ENCODE measurements around the gene SPOCD1. TPM values are rescaled to one million over a fixed set of nuclear protein-coding genes. Genes with fewer than 3 reads are reported as not detected.

Gene SPOCD1
- total RNA-seq, result 1 to 10 TPM; 1.2 to 5.0 (median 4.1) TPM
- polyA plus RNA-seq, result 1 to 10 TPM in 2 of 3 donors, under 1 TPM in 1; 0.74 to 2.0 (median 1.4) TPM
- long read RNA-seq, donor 1, result 0 reads
- long read RNA-seq, donor 2, result 0 reads

DNA sequence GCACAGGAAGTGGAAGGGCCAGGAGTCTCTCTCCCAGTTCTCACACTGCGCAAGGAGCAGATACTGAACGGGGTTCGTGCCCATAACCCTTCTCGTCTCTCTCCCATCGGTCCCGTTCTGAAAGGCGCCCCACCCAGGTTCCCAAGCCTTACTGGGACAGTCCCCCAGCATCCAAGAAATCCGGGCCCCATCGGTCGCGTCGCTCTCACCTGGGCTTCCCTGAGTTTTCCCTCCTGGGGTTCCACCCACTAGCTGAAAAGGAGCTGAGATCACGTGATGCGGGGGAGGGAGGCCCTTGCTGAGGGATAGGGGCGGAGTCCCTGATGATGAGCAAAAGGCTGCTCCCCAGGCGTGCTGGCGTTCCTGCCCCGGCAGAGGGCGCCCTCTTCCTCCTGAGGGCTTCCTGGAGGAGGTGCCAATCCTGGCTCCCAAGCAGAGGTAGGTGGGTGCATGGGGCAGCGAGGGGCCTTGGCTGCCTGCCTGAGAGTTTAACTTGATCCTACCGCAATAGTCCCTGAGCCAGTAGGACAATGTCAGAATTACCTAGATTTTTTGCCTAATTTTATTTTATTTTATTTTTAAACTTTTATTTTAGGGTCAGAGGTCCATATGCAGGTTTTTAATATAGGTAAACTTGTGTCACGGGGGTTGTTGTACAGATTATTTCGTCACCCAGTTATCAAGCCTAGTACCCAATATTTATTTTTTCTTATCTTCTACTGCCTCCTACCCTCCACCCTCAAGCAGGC, at the start of gene SPOCD1:
SPOCD1 (minus strand) TSS at position 271 of the 749 bp plus-strand sequence. CDS start 689 bp downstream, outside the sequence.
- DNase-seq, result peak; percentile 95
- Histone ChIP-seq H3K9me3 (peaks cover 0 to 5% (median 0%) of the 10 kb centered on the region in 8 donors), H3K27me3 (replicated peaks in 1 of 7) (no peaks in the 10 kb centered on the region), H3K4me1 (peaks cover 0 to 58% (median 26%) of the 10 kb centered on the region in 6 donors), H3K27ac (peak within 1 kb of the TSS in 7 of 8 donors; percentile 19 to 71 (median 44)), H3K4me3 (no peak within 1 kb of the TSS), H3K36me3 (no peaks in the 10 kb centered on the region)
- intact Hi-C loops (cut with DNase I; ENCODE audit: low total_unique reads), result loop anchor here (5.0 kb wide), 1 partner anchor 146 kb away; no protein-coding TSS in a partner anchor
- WGBS, 5 donors, result 53 to 76% (median 65%) methylated on average over 23 of the region's 23 CpGs
- TF ChIP-seq, protein P1, sequence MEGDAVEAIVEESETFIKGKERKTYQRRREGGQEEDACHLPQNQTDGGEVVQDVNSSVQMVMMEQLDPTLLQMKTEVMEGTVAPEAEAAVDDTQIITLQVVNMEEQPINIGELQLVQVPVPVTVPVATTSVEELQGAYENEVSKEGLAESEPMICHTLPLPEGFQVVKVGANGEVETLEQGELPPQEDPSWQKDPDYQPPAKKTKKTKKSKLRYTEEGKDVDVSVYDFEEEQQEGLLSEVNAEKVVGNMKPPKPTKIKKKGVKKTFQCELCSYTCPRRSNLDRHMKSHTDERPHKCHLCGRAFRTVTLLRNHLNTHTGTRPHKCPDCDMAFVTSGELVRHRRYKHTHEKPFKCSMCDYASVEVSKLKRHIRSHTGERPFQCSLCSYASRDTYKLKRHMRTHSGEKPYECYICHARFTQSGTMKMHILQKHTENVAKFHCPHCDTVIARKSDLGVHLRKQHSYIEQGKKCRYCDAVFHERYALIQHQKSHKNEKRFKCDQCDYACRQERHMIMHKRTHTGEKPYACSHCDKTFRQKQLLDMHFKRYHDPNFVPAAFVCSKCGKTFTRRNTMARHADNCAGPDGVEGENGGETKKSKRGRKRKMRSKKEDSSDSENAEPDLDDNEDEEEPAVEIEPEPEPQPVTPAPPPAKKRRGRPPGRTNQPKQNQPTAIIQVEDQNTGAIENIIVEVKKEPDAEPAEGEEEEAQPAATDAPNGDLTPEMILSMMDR (IDR thresholded peaks at IDR 0.05 in 8 of 11, conservative IDR thresholded peaks at IDR 0.05 in 3 of 11), result peak; percentile 62 to 94 (median 77)
- TF ChIP-seq POLR2AphosphoS5 (IDR thresholded peaks at IDR 0.05) (peak; percentile 14 to 74 (median 50)), POLR2A (IDR thresholded peaks at IDR 0.05) (no peak)

DNA sequence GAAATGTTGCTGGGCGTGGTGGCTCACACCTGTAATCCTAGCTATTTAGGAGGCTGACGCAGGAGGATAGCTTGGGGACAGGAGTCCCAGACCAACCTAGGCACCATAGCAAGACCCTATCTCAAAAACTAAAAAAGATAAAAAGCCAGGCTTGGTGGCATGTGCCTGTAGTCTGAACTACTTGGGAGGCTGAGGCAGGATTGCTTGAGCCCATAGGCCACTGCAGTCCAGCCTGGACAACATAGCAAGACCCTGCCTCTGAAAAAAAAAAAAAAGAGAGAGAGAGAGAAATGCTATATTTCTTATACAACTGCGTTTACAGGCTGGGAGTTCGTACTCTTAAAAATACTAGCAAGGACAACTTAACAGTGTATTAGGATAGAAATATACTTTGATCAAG, 46.2 kb upstream of the SPOCD1 start:
- Histone ChIP-seq H3K9me3 (no peaks in the 10 kb centered on the region), H3K36me3 (no peaks in the 10 kb centered on the region), H3K27me3 (replicated peaks in 1 of 7) (no peaks in the 10 kb centered on the region), H3K4me1 (peaks cover 0 to 6% (median 0%) of the 10 kb centered on the region in 6 donors), H3K4me3 (no peak overlapping the region), H3K27ac (no peak overlapping the region)
- intact Hi-C loops (cut with DNase I; ENCODE audit: low total_unique reads), result no loop called here
- no peak for DNase-seq
- WGBS, 5 donors, result 91 to 97% (median 93%) methylated on average over 4 of the region's 4 CpGs
- TF ChIP-seq POLR2A (IDR thresholded peaks at IDR 0.05), result no peak
- TF ChIP-seq POLR2AphosphoS5 (IDR thresholded peaks at IDR 0.05), result no peak
- TF ChIP-seq, protein P1 (IDR thresholded peaks at IDR 0.05 in 8 of 11, conservative IDR thresholded peaks at IDR 0.05 in 3 of 11), result no peak

DNA sequence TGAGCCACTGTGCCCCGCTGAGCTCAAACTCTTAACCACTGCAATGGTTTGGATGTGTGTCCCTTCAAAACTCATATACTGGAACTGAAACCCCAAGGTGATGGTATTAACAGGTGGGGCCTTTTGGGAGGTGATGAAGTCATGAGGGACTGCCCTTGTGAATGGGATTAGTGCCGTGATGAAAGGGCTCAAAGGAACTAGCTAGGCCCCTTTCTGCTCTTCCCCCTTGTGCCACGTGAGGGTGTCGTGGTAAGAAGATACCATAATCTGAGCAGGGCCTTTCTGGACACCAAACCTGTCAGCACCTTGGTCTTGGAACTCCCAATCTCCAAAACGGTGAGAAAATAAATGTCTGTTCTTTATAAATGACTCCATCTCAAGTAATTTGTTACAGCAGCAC, 45.5 kb upstream of the SPOCD1 start:
- Histone ChIP-seq H3K4me3 (no peak overlapping the region), H3K36me3 (no peaks in the 10 kb centered on the region), H3K4me1 (peaks cover 0 to 2% (median 0%) of the 10 kb centered on the region in 6 donors), H3K27ac (no peak overlapping the region), H3K9me3 (no peaks in the 10 kb centered on the region), H3K27me3 (replicated peaks in 1 of 7) (no peaks in the 10 kb centered on the region)
- 66 to 84% (median 82%) methylated on average over 5 of the region's 5 CpGs for whole genome bisulfite sequencing, 5 donors
- TF ChIP-seq POLR2A (IDR thresholded peaks at IDR 0.05) (no peak), POLR2AphosphoS5 (IDR thresholded peaks at IDR 0.05) (no peak)
- TF ChIP-seq, protein P1 (IDR thresholded peaks at IDR 0.05 in 8 of 11, conservative IDR thresholded peaks at IDR 0.05 in 3 of 11), result peak in 1 of 11 experiments; percentile 12
- intact Hi-C loops (cut with DNase I; ENCODE audit: low total_unique reads), result no loop called here
- no peak for DNase-seq

DNA sequence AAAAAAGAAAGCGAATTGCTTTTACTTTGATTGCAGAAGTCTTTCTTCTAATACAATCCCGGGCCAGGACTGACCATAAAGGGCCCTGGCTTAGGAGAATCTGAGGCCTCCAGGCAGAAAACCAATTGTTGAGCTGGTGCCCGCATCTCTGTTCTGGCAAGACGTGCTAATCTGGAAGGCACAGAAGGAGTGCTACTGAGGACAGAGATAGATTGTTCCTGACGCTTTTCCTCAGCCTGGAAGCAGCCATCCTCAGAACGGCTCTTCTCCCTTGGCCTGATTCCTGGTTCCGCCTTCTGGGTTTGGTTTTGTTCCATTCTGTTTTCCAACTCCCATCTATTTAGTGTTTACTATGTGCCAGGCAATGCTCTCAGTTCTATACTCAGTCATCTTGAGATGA, 44.8 kb upstream of the SPOCD1 start:
- Histone ChIP-seq H3K4me3 (no peak overlapping the region), H3K4me1 (no peaks in the 10 kb centered on the region), H3K36me3 (no peaks in the 10 kb centered on the region), H3K27ac (no peak overlapping the region), H3K27me3 (replicated peaks in 1 of 7) (no peaks in the 10 kb centered on the region), H3K9me3 (no peaks in the 10 kb centered on the region)
- TF ChIP-seq POLR2A (IDR thresholded peaks at IDR 0.05) (no peak), POLR2AphosphoS5 (IDR thresholded peaks at IDR 0.05) (no peak)
- TF ChIP-seq, protein P1 (IDR thresholded peaks at IDR 0.05 in 8 of 11, conservative IDR thresholded peaks at IDR 0.05 in 3 of 11), result no peak
- intact Hi-C loops (cut with DNase I; ENCODE audit: low total_unique reads), result no loop called here
- 89 to 96% (median 93%) methylated on average over 7 of the region's 7 CpGs for WGBS, 5 donors
- no peak for DNase-seq

Data from spleen (tissue), 13 donors.